GM13976 (cell line): Measurements from ENCODE around the gene TMTC2.

Source experiments
- DNase-seq: peaks from one replicate; pipeline ENCODE4 v3.0.0; 2012; ENCODE audit warnings: low spot score
- CTCF ChIP-seq: IDR thresholded peaks from 2 replicates; pipeline ENCODE4 v1.5.1; 2012; ENCODE audit warnings: borderline replicate concordance, mild to moderate bottlenecking; ENCODE audit not compliant: insufficient read depth; ENCODE audit errors: extremely low read depth, missing control alignments, control extremely low read depth
- in situ Hi-C: fragments of 300-500 bp; cut with MboI; formaldehyde crosslinking; loops from one replicate; pipeline ENCODE4 v1.12.0; 2022; ENCODE audit warnings: low sequenced_read_pairs, mixed read lengths, inconsistent platforms; ENCODE audit not compliant: unreplicated experiment

The TMTC2 gene

GRCh38 chr12:82788594-82788993, 101.9 kb downstream of the TMTC2 start:
- in situ Hi-C loops = no loop called here
- DNase-seq = no peak

GRCh38 chr12:82789674-82790073, 103.0 kb downstream of the TMTC2 start:
- in situ Hi-C loops = no loop called here
- no peak for DNase-seq
- no peak for TF ChIP-seq CTCF

More at GRCh38 chr12:82788594-82788993, 101.9 kb downstream of the TMTC2 start:
- TF ChIP-seq CTCF = no peak

- no peak for DNase-seq
- no peak for TF ChIP-seq CTCF
- in situ Hi-C loops = no loop called here
These were observed 107.1 kb downstream of the TMTC2 start for GRCh38 chr12:82793751-82794281.

GRCh38 chr12:82797480-82797879, 110.8 kb downstream of the TMTC2 start:
- no peak for TF ChIP-seq CTCF
- no peak for DNase-seq
- in situ Hi-C loops = no loop called here

- TF ChIP-seq CTCF = no peak
- DNase-seq = no peak
- in situ Hi-C loops = no loop called here
These were observed 113.5 kb downstream of the TMTC2 start for GRCh38 chr12:82800185-82800584.

GRCh38 chr12:82801951-82802610, 115.4 kb downstream of the TMTC2 start:
- TF ChIP-seq CTCF = no peak
- in situ Hi-C loops = no loop called here
- no peak for DNase-seq
